SK-N-SH (cell line): Measurements from ENCODE around the gene ANK3. TPM values are rescaled to one million over a fixed set of nuclear protein-coding genes. Genes with fewer than 3 reads are reported as not detected.

Source experiments
- CTCF ChIA-PET: fragments of 300-600, 350-600 bp; formaldehyde crosslinking; extraction: SDS; loops from one replicate; lab custom pipeline; 2021; lab: Yijun Ruan, JAX
- POLR2A ChIA-PET: fragments of 350-600 bp; sonication (Branson Sonifier 250); formaldehyde crosslinking; extraction: SDS; loops from one replicate; lab custom pipeline; 2020; ENCODE audit warnings: antibody characterized with exemption, inconsistent platforms; lab: Yijun Ruan, JAX
- DNase-seq: peaks from one replicate; pipeline ENCODE4 v3.0.0; 2012
- H2AFZ ChIP-seq: fragments of 200-600 bp; sonication (generic); 2 replicates; pipeline ENCODE4 v1.8.1; 2016; ENCODE audit warnings: antibody characterized with exemption, mild to moderate bottlenecking, low read depth
- H3F3A ChIP-seq: fragments of 200-600 bp; sonication (generic); replicated peaks from 2 replicates; pipeline ENCODE3; 2016; ENCODE audit warnings: antibody characterized with exemption, mild to moderate bottlenecking; ENCODE audit not compliant: insufficient read depth
- H3K27ac ChIP-seq, 2 experiments: fragments of 200-500 bp in 1 of 2; fragments of 200-600 bp in 1 of 2; sonication (Bioruptor generic) in 1 of 2; sonication (generic), shearing (Covaris generic) in 1 of 2; 2 replicates each; pipeline versions ENCODE4 v1.5.1 to v1.6.1; 2014 to 2016; ENCODE audit warnings: low read depth in 2 of 2, inconsistent platforms in 1 of 2, low read length in 1 of 2, mild to moderate bottlenecking in 1 of 2, mixed read lengths in 1 of 2
- H3K27me3 ChIP-seq: fragments of 200-600 bp; sonication (generic), shearing (Covaris generic); 2 replicates; pipeline ENCODE4 v1.6.1; 2016; ENCODE audit warnings: mixed run types; ENCODE audit not compliant: insufficient read depth
- H3K36me3 ChIP-seq, 2 experiments: fragments of 200-500 bp in 1 of 2; fragments of 200-600 bp in 1 of 2; sonication (Bioruptor generic) in 1 of 2; sonication (generic) in 1 of 2; replicated peaks in 1 of 2; 2 replicates each; pipeline versions ENCODE3 to v1.5.1; 2014 to 2016; ENCODE audit warnings: low read length in 1 of 2, mild to moderate bottlenecking in 1 of 2; ENCODE audit not compliant: insufficient read depth in 2 of 2, control insufficient read depth in 1 of 2
- H3K4me1 ChIP-seq, 2 experiments: fragments of 200-500 bp in 1 of 2; fragments of 200-600 bp in 1 of 2; sonication (Bioruptor generic) in 1 of 2; sonication (generic), shearing (Covaris generic) in 1 of 2; 2 replicates each; pipeline versions ENCODE4 v1.5.1 to v1.6.1; 2014 to 2016; ENCODE audit warnings: low read depth in 1 of 2, low read length in 1 of 2, mixed run types in 1 of 2; ENCODE audit not compliant: insufficient read depth in 2 of 2, control insufficient read depth in 1 of 2
- H3K4me2 ChIP-seq: fragments of 200-600 bp; sonication (generic), shearing (Covaris generic); 2 replicates; pipeline ENCODE4 v1.6.1; 2017; ENCODE audit warnings: mixed run types
- H3K4me3 ChIP-seq, 2 experiments: fragments of 200-500 bp in 1 of 2; fragments of 200-600 bp in 1 of 2; sonication (Bioruptor generic) in 1 of 2; sonication (generic), shearing (Covaris generic) in 1 of 2; 2 replicates each; pipeline versions ENCODE4 v1.5.1 to v1.8.1; 2014 to 2016; ENCODE audit warnings: low read depth in 2 of 2, inconsistent platforms in 1 of 2, low read length in 1 of 2, mild to moderate bottlenecking in 1 of 2, mixed read lengths in 1 of 2, moderate library complexity in 1 of 2
- H3K79me2 ChIP-seq: fragments of 200-600 bp; sonication (generic); 2 replicates; pipeline ENCODE4 v1.8.1; 2017; ENCODE audit warnings: mild to moderate bottlenecking; ENCODE audit not compliant: insufficient read depth
- H3K9ac ChIP-seq: fragments of 200-600 bp; sonication (generic); 2 replicates; pipeline ENCODE4 v1.6.1; 2017; ENCODE audit warnings: mixed run types
- H3K9me2 ChIP-seq: fragments of 200-600 bp; sonication (generic); 2 replicates; pipeline ENCODE4 v1.6.1; 2017; ENCODE audit warnings: mixed run types
- H3K9me3 ChIP-seq: fragments of 200-600 bp; sonication (generic); 2 replicates; pipeline ENCODE4 v1.6.1; 2017; ENCODE audit warnings: mixed run types, mild to moderate bottlenecking, moderate library complexity
- H4K20me1 ChIP-seq: fragments of 200-600 bp; sonication (generic); 2 replicates; pipeline ENCODE4 v1.6.1; 2017; ENCODE audit warnings: mild to moderate bottlenecking, mixed run types; ENCODE audit not compliant: insufficient read depth
- EZH2phosphoT487 ChIP-seq: fragments of 200-600 bp; sonication (generic); IDR thresholded peaks from 2 replicates; pipeline ENCODE4 v1.6.1; 2017; ENCODE audit warnings: low read depth, mixed run types, mild to moderate bottlenecking, antibody characterized with exemption, moderate library complexity, borderline replicate concordance
- FOSL2 ChIP-seq: IDR thresholded peaks from 2 replicates; pipeline ENCODE4 v1.4.0; 2012; ENCODE audit warnings: low read depth, mild to moderate bottlenecking, moderate library complexity, borderline replicate concordance
- FOXM1 ChIP-seq: IDR thresholded peaks from 2 replicates; pipeline ENCODE4 v1.4.0; 2012; ENCODE audit warnings: low read depth, mild to moderate bottlenecking
- GABPA ChIP-seq: IDR thresholded peaks from 2 replicates; pipeline ENCODE4 v1.4.0; 2012; ENCODE audit warnings: low read depth, mild to moderate bottlenecking
- GATA2 ChIP-seq: sonication (generic); formaldehyde crosslinking; IDR thresholded peaks from 2 replicates; pipeline ENCODE4 v1.5.0; 2020; ENCODE audit warnings: mild to moderate bottlenecking, missing genetic modification reagents
- MXI1 ChIP-seq: IDR thresholded peaks from 2 replicates; pipeline ENCODE4 v1.6.1; 2012; ENCODE audit warnings: mild to moderate bottlenecking, low read depth, low read length, improper control_type of control experiment
- NFIC ChIP-seq: IDR thresholded peaks from 2 replicates; pipeline ENCODE4 v1.4.0; 2012; ENCODE audit warnings: borderline replicate concordance
- PBX3 ChIP-seq: IDR thresholded peaks from 2 replicates; pipeline ENCODE4; 2012
- POLR2AphosphoS5 ChIP-seq: IDR thresholded peaks from 2 replicates; pipeline ENCODE4 v1.6.1; 2012; ENCODE audit warnings: low read depth, low read length
- REST ChIP-seq: IDR thresholded peaks from 2 replicates; pipeline ENCODE4 v1.6.1; 2012; ENCODE audit warnings: mild to moderate bottlenecking, low read depth, low read length, moderate library complexity
- RFX5 ChIP-seq: IDR thresholded peaks from 2 replicates; pipeline ENCODE4 v1.6.1; 2012; ENCODE audit warnings: mild to moderate bottlenecking, improper control_type of control experiment, low read length
- SIN3A ChIP-seq: IDR thresholded peaks from 2 replicates; pipeline ENCODE4 v1.6.1; 2012; ENCODE audit warnings: low read depth, mild to moderate bottlenecking, low read length, moderate library complexity, borderline replicate concordance
- TEAD4 ChIP-seq: IDR thresholded peaks from 2 replicates; pipeline ENCODE4 v1.4.0; 2012; ENCODE audit warnings: mild to moderate bottlenecking, borderline replicate concordance; ENCODE audit not compliant: insufficient read depth
- YY1 ChIP-seq: IDR thresholded peaks from 2 replicates; pipeline ENCODE4 v1.4.0; 2012; ENCODE audit warnings: low read depth, mild to moderate bottlenecking
- ZBTB33 ChIP-seq: IDR thresholded peaks from 2 replicates; pipeline ENCODE4 v1.4.0; 2012; ENCODE audit warnings: low read depth, borderline replicate concordance
- WGBS: methylation state at CpG from one replicate; pipeline ENCODE4 v1.1.6; 2017; ENCODE audit warnings: low lambda C conversion rate; 5-methylcytosine and 5-hydroxymethylcytosine counted together
- polyA plus RNA-seq, 3 experiments: library from polyadenylated mRNA; depleted of rRNA; stranded (reverse); fragments of >200 nt; gene quantifications; 2 replicates each; pipeline ENCODE4 v1.2.3, GENCODE V29; 2012
- TF ChIP-seq, protein P1 (sequence below): fragments of 150-350 bp; IDR thresholded peaks from 2 replicates; pipeline ENCODE4 v1.6.1; 2016; ENCODE audit warnings: mild to moderate bottlenecking, low read depth, low read length

The ANK3 gene
- polyA plus RNA-seq, 1 of the 3 experiments (the other 2 are of a cell fraction), result 10.0 TPM

DNA sequence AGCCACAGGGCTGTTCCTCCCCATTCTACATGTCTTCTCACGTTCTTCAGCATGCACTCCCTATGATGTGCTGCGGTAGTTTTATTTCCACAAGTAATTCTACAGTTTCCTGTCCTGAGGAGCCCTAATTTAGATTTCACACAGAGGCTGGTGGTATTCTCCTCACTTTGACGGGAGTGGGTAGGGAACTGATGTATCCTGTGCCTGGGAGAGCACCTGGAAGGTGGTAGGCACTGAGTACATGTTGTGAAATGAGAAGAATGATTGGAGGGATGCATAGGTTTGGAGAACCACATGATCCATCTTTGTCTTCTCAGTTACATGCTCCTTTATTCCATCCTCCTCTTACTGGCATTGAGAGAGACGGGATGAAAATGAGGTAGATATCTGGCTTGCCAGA lies 365.2 kb downstream of the ANK3 start:
- POLR2A ChIA-PET, result no interaction called here
- H2AFZ ChIP-seq, result no peak overlapping the region
- DNase-seq, result no peak
- CTCF ChIA-PET, result no interaction called here
- H3K36me3 ChIP-seq, result no peaks in the 10 kb centered on the region
- H3K9me2 ChIP-seq, result no peaks in the 10 kb centered on the region; the same call in 1 of the 2 replicates
- 76% methylated on average over 4 of the region's 4 CpGs for WGBS
- no peaks in the 10 kb centered on the region for H3F3A ChIP-seq
- no peak overlapping the region for H3K4me2 ChIP-seq
- no peaks in the 10 kb centered on the region for H3K79me2 ChIP-seq
- no peaks in the 10 kb centered on the region for H4K20me1 ChIP-seq
- H3K27me3 ChIP-seq, result no peaks in the 10 kb centered on the region
- no peaks in the 10 kb centered on the region for H3K4me1 ChIP-seq
- no peak overlapping the region for H3K9ac ChIP-seq
- no peak overlapping the region for H3K4me3 ChIP-seq
- no peak for TF ChIP-seq TEAD4
- no peak for TF ChIP-seq EZH2phosphoT487
- no peak for TF ChIP-seq PBX3
- no peak for TF ChIP-seq SIN3A
- TF ChIP-seq YY1, result no peak
- TF ChIP-seq GABPA, result no peak
- TF ChIP-seq ZBTB33, result no peak
- TF ChIP-seq RFX5, result no peak
- no peak for TF ChIP-seq REST
- TF ChIP-seq FOSL2, result no peak
- no peak for TF ChIP-seq GATA2 (CRISPR knock-in tag)
- TF ChIP-seq MXI1, result no peak
- TF ChIP-seq POLR2AphosphoS5, result no peak
- TF ChIP-seq NFIC, result no peak
- TF ChIP-seq, protein P1, sequence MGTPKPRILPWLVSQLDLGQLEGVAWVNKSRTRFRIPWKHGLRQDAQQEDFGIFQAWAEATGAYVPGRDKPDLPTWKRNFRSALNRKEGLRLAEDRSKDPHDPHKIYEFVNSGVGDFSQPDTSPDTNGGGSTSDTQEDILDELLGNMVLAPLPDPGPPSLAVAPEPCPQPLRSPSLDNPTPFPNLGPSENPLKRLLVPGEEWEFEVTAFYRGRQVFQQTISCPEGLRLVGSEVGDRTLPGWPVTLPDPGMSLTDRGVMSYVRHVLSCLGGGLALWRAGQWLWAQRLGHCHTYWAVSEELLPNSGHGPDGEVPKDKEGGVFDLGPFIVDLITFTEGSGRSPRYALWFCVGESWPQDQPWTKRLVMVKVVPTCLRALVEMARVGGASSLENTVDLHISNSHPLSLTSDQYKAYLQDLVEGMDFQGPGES, result no peak
- TF ChIP-seq FOXM1, result no peak
- no peak overlapping the region for H3K27ac ChIP-seq
- H3K9me3 ChIP-seq, result no peaks in the 10 kb centered on the region
